Ovary (tissue), 3 donors: ENCODE data around the gene PITPNB.

Source experiments
- CTCF ChIP-seq, 3 donors: fragments of 450-650 bp in 2 of 3; fragments of 200-600 bp in 1 of 3; IDR thresholded peaks; one replicate each; pipeline versions ENCODE4 v1.5.1 to v1.8.0; 2016 to 2022; ENCODE audit warnings: antibody characterized with exemption in 3 of 3, mild to moderate bottlenecking in 1 of 3
- EP300 ChIP-seq: sonication (generic); formaldehyde crosslinking; IDR thresholded peaks from one replicate; pipeline ENCODE4 v1.6.1; 2017; ENCODE audit warnings: antibody characterized with exemption
- POLR2A ChIP-seq: fragments of 450-650 bp; IDR thresholded peaks from one replicate; pipeline ENCODE4 v1.6.1; 2017; ENCODE audit warnings: antibody characterized with exemption, mild to moderate bottlenecking, moderate library complexity
- donor health status: DM: no; HTN: no; CAD: no.

- no peak for TF ChIP-seq CTCF (IDR thresholded peaks at IDR 0.05)
- TF ChIP-seq EP300: no peak
- TF ChIP-seq POLR2A: no peak
Observed at GRCh38 chr22:27961680-27962079, 42.6 kb upstream of the PITPNB start.
